Stimulated activated naive CD4-positive, alpha-beta T cell (primary cell): ENCODE measurements around the gene TBP.
A peak's percentile ranks its signal among the peaks of the same experiment; 100 is the strongest.
"Not testable (repeated sequence)": the region's sequence is repeated elsewhere in the genome, so short reads cannot be mapped to it uniquely, and the experiment has no call there.

Experiments used
- DNase-seq, 6 experiments: peaks; one replicate each; lab custom pipeline; 2025; lab: John Stamatoyannopoulos, UW

TBP gene

DNA sequence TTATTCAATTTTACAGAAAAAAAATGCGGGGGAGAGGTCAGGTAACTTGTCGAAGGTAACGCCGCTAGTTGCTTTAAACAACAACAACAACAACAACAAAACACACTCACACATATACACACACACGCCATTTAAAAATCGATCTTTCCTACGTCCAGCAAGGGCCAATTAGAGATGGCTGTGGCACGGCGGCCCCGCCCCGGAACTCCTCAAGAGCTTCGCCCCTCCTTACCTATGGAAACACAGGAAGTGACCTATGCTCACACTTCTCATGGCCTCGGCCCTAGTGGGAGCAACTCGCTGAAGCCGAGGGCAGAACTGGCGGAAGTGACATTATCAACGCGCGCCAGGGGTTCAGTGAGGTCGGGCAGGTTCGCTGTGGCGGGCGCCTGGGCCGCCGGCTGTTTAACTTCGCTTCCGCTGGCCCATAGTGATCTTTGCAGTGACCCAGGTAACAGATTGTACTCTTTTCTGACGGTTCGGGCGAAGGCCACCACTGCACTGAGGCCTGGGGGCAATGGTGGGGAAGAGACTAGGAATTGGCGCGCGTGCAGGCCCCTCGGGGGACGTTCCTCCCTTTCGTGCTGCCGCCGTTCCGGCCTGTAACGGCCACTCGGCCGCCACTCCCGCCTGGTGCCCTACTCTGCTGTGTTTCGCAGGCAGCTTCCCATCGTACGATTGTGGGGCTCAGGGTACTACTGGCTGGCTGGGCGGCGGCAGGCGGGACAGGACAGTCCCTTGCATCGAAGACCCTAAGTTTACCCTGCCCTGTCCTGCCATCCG is at the start of gene TBP:
TSS of gene TBP (plus strand) at position 357 of the 783 bp plus-strand sequence. CDS start 2,661 bp downstream, outside the sequence.
- DNase-seq = peak; percentile 94 to 97 (median 96)

DNA sequence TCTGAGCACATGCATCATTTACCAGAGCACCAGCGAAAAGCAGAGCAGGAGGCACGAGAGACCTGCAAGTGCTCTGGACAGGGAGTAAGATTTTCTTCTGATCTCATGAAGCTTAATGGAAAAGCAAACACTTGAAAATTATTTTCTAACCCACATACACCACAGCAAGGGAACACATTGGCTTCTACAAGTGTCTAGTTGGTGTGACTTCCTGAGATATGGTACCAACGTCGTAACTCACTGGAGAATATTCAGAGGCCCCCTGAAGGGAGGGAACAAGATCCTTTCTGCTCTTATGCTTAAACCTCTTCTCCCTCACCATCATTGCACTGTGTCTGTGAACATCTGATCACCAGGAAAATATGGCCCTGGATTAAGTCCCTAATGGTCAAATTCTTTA is 49.7 kb upstream of the TBP start:
- no peak for DNase-seq

DNA sequence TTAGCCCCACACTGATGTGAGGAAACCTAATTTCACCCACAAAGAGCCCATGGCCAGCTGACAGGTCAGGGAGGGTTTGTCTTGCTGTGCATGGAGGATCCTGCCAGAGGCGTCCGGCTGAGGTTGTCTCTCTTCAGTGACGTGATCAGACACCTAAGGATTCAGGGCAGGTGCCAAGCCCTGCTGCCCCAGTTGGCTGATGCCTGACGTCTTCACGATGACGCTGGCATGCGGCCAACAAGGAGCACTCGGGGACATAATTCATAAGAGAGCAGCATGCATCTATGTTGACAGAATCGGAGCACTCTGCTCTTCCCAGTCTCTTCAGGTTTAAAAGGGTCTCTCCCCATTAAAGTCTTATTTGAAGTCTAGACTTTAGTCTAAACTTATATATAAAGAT is 48.9 kb upstream of the TBP start:
- peak in 1 of 6 experiments; percentile 1 for DNase-seq

DNA sequence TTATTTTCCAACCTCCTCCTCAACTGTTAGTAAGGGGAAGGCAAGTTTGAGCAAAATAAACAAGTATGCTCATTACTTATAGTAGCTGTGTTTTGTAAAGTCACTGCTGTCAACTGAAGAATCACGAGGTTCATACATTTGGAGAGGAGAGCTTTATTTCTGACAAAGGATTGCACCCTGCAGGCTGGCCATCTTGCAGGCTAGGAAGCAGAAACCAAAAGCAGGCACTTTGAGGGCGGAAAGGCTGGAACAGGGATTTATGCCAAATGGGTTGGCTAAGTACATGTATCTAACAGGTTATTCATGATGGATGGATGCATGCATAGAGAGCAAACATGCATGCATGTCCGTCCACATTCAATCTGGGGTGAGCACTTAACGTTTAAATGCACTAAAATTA is 47.7 kb upstream of the TBP start:
- DNase-seq = no peak

DNA sequence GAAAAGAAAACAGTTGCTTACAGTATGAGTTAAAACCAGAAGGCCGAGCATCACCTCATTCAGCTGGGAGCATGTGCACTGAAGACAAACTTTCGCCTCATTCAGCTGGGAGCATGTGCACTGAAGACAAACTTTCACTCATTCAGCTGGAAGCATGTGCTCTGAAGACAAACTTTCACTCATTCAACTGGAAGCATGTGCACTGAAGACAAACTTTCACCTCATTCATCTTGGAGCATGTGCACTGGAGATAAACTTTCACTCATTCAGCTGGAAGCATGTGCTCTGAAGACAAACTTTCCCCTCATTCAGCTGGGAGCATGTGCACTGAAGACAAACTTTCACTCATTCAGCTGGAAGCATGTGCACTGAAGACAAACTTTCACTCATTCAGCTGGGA is 46.4 kb upstream of the TBP start:
- DNase-seq = not testable (repeated sequence)

DNA sequence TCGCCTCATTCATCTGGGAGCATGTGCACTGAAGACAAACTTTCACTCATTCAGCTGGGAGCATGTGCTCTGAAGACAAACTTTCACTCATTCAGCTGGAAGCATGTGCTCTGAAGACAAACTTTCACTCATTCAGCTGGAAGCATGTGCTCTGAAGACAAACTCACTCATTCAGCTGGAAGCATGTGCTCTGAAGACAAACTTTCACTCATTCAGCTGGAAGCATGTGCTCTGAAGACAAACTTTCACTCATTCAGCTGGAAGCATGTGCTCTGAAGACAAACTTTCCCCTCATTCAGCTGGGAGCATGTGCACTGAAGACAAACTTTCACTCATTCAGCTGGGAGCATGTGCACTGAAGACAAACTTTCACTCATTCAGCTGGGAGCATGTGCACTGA is 45.9 kb upstream of the TBP start:
- not testable (repeated sequence) for DNase-seq

DNA sequence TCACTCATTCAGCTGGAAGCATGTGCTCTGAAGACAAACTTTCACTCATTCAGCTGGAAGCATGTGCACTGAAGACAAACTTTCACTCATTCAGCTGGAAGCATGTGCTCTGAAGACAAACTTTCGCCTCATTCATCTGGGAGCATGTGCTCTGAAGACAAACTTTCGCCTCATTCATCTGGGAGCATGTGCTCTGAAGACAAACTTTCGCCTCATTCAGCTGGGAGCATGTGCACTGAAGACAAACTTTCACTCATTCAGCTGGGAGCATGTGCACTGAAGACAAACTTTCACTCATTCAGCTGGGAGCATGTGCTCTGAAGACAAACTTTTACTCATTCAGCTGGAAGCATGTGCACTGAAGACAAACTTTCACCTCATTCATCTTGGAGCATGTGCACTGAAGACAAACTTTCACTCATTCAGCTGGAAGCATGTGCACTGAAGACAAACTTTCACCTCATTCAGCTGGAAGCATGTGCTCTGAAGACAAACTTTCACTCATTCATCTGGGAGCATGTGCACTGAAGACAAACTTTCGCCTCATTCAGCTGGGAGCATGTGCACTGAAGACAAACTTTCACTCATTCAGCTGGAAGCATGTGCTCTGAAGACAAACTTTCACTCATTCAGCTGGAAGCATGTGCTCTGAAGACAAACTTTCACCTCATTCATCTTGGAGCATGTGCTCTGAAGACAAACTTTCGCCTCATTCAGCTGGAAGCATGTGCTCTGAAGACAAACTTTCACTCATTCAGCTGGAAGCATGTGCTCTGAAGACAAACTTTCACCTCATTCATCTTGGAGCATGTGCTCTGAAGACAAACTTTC is 45.1 kb upstream of the TBP start:
- DNase-seq = not testable (repeated sequence)

DNA sequence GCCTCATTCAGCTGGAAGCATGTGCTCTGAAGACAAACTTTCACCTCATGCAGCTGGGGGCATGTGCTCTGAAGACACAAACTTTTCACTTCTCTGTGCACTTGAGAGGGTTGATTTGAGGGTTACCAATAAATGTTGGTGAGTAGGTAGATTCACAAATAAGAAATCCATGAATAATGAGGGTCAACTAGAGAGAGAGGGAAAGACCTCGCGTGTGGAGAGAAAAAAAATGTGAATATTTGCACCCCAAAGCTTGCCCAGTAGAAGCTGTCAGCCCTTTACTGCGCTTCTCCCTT is 44.5 kb upstream of the TBP start:
- DNase-seq = no peak

DNA sequence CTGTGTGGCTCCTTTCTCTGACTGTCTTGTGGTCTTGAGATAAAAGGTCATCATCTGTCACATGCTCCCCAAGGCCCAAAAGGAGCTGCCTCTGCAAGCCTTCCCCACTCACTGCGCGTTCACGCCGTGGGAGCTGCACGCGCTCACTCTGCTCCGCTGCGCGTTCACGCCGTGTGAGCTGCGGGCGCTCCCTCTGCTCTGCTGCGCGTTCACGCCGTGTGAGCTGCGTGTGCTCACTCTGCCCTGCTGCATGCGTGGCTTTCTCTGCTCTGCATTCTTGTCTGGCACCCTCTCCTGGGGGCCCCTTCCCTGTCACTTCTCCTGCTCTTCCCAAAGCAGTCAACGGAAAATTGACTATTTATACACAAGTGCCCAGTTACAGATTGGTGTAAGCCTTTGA is 43.5 kb upstream of the TBP start:
- no peak for DNase-seq

DNA sequence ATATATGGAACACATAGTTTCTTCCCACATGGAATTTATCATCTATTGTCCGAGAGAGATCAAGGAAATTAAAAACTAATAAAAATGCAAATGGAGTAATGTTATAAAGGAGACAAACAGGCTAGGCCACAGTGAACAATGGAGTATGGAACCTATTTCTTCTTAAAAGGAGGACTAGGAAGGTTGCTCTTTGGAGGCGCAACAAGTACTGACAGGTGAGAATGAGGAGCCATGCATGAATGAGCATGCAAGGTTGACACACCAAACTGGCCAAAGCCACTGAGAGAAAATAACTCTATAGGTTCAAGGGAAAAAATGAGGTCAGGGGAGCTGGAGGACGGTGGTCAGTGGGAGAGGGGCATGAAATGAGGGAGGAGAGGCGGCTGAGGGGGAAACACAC is 41.9 kb upstream of the TBP start:
- DNase-seq = no peak

DNA sequence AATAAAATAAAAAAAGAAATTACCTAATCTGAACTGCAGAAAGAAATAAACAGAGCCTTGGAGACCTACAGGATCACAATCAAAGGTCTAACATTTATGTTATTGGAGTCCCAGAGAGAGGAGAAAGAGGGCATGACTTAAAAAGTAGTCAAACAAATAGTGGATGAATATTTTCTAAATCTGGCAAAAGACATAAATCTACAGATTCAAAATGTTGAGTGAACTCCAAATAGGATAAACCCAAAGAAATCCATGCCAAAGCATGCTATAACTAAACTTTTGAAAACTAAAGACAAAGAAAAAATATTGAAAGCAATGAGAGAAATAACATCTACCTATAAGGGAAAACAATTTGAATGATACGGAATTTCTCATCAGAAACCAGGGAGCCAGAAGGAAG is 39.3 kb upstream of the TBP start:
- DNase-seq = no peak

DNA sequence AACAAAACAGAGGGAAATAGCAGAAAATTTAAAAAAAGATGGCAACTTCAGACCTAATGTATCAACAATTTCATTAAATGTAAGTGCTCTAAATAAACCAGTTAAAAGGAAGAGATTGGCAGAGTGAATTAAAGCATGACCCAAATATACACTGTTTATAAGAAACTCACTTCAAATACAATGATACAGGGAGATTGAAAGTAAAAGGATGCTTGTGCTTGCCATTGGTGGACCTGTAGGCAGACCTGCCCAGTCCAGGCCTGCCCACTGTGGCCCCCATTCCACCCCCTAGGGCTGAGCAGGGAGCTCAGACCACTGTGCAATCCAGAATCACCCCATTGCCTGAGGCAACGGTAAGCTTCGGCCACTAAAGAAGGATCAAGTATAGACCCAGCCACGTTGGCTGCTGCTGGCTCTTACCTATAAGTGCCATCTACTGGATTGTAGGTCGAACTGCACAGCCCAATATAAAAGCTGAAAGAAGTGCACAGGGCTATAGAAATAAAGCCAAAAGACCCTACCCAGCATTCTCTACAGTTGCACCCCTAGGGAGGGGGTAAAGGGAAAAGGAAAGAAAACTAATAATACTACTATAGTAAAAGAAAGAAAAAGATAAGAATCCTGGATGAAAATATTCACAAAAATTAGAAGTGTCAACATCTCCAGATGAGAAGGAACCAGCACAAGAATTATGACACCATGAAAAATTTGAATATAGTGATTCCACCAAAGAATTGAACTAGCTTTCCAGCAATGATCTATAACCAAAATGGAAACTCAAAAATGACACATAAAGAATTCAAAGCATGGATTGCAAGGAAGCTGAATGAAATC is 37.2 kb upstream of the TBP start:
- DNase-seq = peak in 5 of 6 experiments; percentile 3 to 49 (median 7)

DNA sequence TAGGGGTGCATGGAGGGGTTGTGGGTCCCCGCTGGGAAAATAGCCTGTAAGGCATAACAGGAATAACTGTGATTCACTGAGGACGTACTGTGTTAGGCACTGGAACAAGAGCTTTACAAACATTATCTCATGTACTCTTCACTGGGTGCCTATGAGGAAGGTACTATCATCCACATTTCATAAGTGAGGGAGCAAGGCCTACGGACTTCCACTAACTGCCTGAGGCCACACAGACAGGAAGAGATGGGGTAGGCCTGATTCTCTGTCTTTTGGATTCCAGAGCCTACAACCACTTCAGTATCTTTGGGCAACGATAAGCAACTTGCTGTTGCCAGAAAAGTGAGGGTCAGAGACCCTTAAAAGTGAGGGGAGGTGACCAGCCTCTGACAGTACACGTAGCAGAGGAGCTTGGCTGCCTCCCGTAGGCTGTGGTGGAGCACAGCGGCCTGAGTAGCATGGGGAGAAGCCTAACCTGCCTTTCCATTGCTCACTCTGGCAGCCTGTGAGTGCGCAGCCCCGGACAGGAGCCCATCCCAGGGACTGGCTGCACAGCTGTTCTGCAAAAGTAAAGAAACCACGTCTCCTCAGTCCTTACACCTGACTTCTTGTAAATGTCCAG is 31.5 kb upstream of the TBP start:
- no peak for DNase-seq

DNA sequence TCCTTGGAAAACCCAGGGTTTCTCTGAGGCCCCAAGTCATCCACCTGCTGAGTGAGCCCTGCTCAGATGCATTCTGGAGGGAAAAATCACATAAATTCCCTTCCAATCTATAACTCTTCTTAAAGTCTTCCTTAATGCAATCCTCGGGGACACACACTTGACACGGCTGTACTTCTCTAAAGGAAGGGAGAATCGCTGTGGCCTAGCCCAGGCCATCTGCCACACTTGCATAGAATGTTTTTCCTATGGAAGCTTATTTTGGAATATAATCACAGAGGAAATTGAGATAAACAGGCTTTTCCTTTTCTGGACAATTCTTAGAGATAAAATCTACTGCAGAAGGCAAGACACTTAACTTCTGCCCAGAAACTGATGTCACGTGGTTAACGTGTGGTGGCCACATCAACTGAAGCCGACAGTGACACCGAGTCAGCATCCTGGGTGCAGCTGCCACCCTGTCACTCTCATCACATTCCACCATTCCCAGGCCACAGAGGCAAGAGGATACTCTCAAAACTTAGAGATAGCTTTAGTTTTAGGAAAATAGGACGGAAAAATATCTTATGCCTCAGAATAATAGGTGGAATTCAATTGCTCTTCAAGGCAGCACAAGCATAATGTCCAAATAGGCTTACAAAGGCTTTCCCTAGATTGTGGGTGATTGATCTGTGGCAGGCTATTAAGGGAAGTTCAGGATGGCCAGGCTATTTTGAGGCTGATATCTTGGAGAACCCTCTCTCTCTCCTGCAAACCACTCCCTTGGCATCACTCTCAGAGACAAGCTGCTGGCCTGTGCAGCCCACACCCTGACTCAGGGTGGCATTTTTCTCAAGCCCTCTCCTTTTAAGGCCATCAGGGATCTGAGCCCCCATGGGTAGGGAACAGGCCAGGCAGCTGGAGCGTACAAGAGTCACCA is 30.7 kb upstream of the TBP start:
- no peak for DNase-seq

DNA sequence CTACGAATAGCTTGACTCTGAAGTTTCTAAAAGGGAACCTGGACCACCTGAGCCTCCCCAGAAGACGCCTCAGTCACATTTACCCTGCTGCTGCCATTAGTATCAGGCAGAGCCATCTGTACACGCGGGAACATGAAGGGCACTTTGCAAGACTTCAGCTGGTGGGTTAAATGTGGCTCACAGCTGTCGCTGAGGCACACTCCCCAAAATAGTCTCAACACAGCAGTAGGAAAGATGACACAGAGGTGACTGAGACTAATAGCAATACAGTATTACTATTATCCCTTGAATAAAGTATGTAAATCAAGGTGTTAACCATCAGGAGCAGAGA is 30.0 kb upstream of the TBP start:
- no peak for DNase-seq

DNA sequence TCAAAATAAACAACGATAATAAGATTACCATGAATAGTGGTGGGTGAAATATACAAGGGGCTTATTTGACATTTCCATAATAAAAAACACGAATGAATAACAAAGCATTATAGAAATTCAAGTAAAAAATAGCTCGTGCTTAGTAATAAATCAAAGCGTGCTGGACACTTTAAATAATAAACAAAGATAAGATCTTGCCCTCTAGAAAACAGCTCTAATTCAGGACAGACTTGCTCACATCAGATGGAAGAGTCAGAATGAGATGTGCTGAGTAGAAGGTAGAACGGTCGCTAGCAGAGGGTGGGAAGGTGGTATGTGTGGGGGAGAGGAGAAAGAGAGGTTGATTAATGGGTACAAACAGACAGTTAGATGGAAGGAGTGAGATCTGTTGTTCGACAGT is 28.4 kb upstream of the TBP start:
- DNase-seq = no peak

DNA sequence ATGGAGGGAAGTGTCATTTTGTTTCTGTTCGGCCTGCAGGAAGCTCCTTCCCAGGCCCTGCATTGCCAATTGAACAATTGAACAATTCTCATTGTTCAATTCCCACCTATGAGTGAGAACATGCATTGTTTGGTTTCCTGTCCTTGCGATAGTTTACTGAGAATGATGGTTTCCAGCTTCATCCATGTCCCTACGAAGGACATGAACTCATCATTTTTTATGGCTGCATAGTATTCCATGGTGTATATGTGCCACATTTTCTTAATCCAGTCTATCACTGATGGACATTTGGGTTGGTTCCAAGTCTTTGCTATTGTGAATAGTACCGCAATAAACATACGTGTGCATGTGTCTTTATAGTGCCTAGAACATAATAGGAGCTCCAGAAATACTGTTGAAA is 26.2 kb upstream of the TBP start:
- not testable (repeated sequence) for DNase-seq

DNA sequence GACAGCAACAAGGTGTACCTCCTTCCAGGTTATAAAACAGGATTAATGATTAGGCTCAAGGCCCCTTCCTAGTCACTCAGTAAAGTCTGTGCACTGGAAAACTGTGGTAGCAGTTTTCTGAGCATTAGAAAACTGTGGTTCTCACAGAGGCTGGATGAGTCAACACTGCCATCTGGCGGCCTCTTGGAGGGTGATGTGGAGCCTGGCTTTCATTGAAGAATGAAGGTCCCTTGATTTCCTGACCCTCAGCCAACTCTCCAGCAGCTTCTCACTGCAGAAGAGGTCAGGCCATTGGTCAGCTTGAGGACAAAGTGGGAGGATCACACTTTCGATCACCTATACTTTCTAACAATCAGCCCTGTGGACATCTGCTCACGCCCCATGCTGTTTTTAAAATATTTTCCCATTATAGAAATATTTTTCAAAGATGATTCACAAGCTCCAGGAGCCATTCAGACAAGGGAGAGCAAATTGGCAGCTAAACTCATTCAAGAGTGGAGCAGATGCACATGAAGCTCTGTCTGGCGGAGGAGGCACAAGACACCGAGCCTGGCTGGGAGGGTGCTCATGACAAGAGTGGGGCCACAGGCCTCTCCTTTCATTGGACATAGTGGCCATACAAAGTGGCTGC is 24.2 kb upstream of the TBP start:
- peak; percentile 24 to 56 (median 50) for DNase-seq

DNA sequence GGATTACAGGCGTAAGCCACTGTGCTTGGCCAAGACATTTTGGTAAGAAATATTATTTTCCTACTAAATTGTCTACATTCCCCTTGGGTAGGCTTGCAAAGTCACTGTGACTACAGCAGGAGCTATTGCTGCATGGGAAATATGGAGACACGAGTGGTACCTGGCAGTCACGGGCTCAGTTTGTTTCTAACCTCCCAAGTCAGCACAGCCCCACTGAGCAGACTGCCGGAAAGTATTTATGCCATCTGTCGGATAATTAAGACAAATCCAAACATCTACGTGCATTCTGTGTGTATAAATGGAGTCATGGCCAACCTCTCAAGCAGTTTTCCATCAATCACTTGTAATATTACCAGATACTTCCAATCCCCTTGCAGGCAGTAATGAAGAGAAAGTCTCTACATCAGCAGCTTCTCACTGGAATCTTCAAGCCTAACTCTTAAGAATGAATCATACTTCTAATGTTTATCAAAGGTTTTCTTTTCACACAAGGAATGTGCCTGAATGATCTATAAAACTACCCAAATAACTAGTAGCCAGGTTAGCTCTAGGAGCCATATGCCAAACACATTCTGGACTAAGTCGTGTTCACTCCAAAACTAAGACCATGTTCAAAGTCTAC is 21.2 kb upstream of the TBP start:
- no peak for DNase-seq

DNA sequence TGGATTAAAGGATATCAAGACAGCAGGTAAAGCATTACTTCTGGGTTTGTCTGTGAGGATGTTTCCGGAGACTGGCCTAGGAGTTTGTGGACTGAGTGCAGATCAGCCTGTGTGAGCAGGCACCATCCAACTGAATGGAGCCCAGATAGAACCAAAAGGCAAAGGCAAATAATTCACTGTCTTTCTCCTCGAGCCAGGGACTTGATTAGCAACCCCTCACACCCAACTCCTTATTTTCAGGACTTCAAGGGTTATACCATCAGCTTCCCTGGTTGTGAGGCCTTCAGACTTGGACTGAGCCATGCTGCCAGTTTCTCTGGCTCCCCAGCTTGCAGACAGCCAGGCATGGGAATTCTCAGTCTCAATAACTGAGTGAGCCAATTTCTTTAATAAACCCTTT is 20.4 kb upstream of the TBP start:
- DNase-seq = no peak
